Keratinocyte (primary cell): Measurements from ENCODE around the gene POPDC2. TPM values are rescaled to one million over a fixed set of nuclear protein-coding genes. Genes with fewer than 3 reads are reported as not detected.

Experiments
- DNase-seq: peaks from one replicate; pipeline ENCODE4 v3.0.0-alpha.2; 2011; ENCODE audit warnings: low read depth, missing footprints, low spot score
- FAIRE-seq: peaks from 2 replicates; lab custom pipeline; 2011; peaks lifted over from hg19 to GRCh38; lab: Jason Lieb, UNC
- H2AFZ ChIP-seq: 2 replicates; pipeline ENCODE4 v1.6.0; 2012; ENCODE audit warnings: low read length, control low read depth, inconsistent platforms; ENCODE audit not compliant: control insufficient read depth
- H3K27ac ChIP-seq: 2 replicates; pipeline ENCODE4 v1.5.1; 2011; ENCODE audit warnings: low read length; ENCODE audit not compliant: control insufficient read depth, insufficient read depth
- H3K27me3 ChIP-seq: 3 replicates; pipeline ENCODE4 v1.6.0; 2011; ENCODE audit warnings: low read length; ENCODE audit not compliant: control insufficient read depth, insufficient read depth; ENCODE audit errors: extremely low read depth
- H3K36me3 ChIP-seq, 2 experiments: 2 replicates in 1 of 2; 3 replicates in 1 of 2; pipeline ENCODE4 v1.5.1; 2011; ENCODE audit warnings: low read length in 2 of 2, mild to moderate bottlenecking in 1 of 2; ENCODE audit not compliant: control insufficient read depth in 2 of 2, insufficient read depth in 2 of 2; ENCODE audit errors: extremely low read depth in 1 of 2
- H3K4me1 ChIP-seq: 3 replicates; pipeline ENCODE4 v1.5.1; 2011; ENCODE audit warnings: low read length; ENCODE audit not compliant: control insufficient read depth, insufficient read depth; ENCODE audit errors: extremely low read depth
- H3K4me2 ChIP-seq: 3 replicates; pipeline ENCODE4 v1.6.0; 2011; ENCODE audit warnings: low read depth, low read length; ENCODE audit not compliant: control insufficient read depth, insufficient read depth; ENCODE audit errors: extremely low read depth
- H3K4me3 ChIP-seq, 3 experiments: fragments of 200-600 bp in 1 of 3; sonication (generic) in 1 of 3; 2 replicates in 2 of 3; 3 replicates in 1 of 3; pipeline ENCODE4 v1.5.1; 2011 to 2016; ENCODE audit warnings: low read length in 3 of 3, mild to moderate bottlenecking in 3 of 3, control low read depth in 2 of 3, inconsistent platforms in 1 of 3, low read depth in 1 of 3, mixed read lengths in 1 of 3, mixed run types in 1 of 3, moderate library complexity in 1 of 3; ENCODE audit not compliant: control insufficient read depth in 2 of 3, insufficient read depth in 2 of 3; ENCODE audit errors: extremely low read depth in 1 of 3
- H3K79me2 ChIP-seq: 2 replicates; pipeline ENCODE4 v1.6.0; 2012; ENCODE audit warnings: low read length; ENCODE audit not compliant: control insufficient read depth, insufficient read depth
- H3K9ac ChIP-seq: 3 replicates; pipeline ENCODE4 v1.6.0; 2011; ENCODE audit warnings: low read length; ENCODE audit not compliant: control insufficient read depth, insufficient read depth; ENCODE audit errors: extremely low read depth
- H3K9me1 ChIP-seq: 3 replicates; pipeline ENCODE4 v1.6.0; 2011; ENCODE audit warnings: low read length; ENCODE audit not compliant: control insufficient read depth, insufficient read depth; ENCODE audit errors: extremely low read depth
- H3K9me3 ChIP-seq: 2 replicates; pipeline ENCODE4 v1.5.1; 2012; ENCODE audit warnings: low read depth, low read length; ENCODE audit not compliant: control insufficient read depth
- H4K20me1 ChIP-seq: 3 replicates; pipeline ENCODE4 v1.6.0; 2011; ENCODE audit warnings: low read length; ENCODE audit not compliant: control insufficient read depth, insufficient read depth; ENCODE audit errors: extremely low read depth
- CTCF ChIP-seq, 3 experiments: IDR thresholded peaks in 1 of 3; conservative IDR thresholded peaks in 1 of 3; optimal IDR thresholded peaks in 1 of 3; 2 replicates in 2 of 3; 3 replicates in 1 of 3; pipeline versions ENCODE3 to v1.5.1; 2011; ENCODE audit warnings: low read length in 3 of 3, mild to moderate bottlenecking in 3 of 3, moderate library complexity in 2 of 3, control low read depth in 1 of 3, inconsistent platforms in 1 of 3; ENCODE audit not compliant: insufficient read depth in 2 of 3; ENCODE audit errors: extremely low read depth in 1 of 3
- EZH2 ChIP-seq: IDR thresholded peaks from one replicate; pipeline ENCODE4 v1.6.1; 2012; ENCODE audit warnings: inconsistent platforms, mild to moderate bottlenecking, low read length, moderate library complexity
- dilution Hi-C: fragments of 300-500 bp; cut with MboI; formaldehyde crosslinking; loops from one replicate; pipeline ENCODE4 v1.7.0; 2020; ENCODE audit warnings: low sequenced_read_pairs; ENCODE audit not compliant: extremely low pct_ligation_motif_present
- polyA plus RNA-seq, 5 experiments: library from polyadenylated mRNA; depleted of rRNA in 3 of 5; stranded (reverse) in 3 of 5; stranded (forward) in 1 of 5; unstranded in 1 of 5; fragments of >200 nt; gene quantifications; 1 replicate in 1 of 5; 2 replicates in 3 of 5; 3 replicates in 1 of 5; pipeline versions ENCODE4 v1.2.1 to v1.2.3, GENCODE V29; 2011 to 2012; ENCODE audit warnings: missing spikeins in 2 of 5, low read depth in 1 of 5, low replicate concordance in 1 of 5

The POPDC2 gene
- polyA plus RNA-seq, 1 donor (not counting 4 experiments of a cell fraction or from before 2014, with no cell fraction given): 0.87 TPM

DNA sequence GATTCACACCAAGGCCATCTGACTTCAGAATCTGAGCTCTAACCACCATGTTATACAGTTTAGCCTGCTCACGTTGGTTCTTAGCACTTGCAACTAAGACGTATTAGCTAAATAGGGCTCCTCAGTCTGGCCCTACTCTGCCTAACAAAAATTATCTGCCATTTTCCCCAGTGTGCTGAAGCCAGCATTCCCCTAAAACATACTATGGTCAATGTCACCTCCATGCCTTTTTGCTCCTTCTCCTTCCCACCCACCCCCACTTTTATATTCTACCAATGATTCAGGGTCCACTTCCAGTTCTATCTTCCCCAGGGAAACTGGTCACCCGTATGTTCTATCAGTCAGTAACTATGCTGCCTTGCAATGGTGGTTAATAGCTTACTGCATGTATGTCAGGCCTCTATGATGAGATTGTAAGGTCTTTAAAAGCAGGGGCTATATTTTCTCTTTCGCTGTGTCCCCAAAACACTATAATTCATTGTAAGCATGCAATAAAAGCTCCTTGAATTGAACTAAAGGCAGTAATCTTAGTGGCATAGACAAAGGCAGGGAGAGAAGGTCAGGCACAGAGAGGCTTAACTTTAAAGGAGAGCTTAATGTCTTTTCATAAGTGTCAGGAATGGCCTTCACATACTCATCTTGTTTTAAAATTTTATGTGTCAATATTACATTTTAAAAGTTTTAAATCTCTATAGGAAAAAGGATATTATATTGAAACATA, 23.3 kb downstream of the POPDC2 start:
- Histone ChIP-seq H3K4me3 (no peak overlapping the region), H3K4me1 (peaks cover 24% of the 10 kb centered on the region), H3K79me2 (no peaks in the 10 kb centered on the region), H3K27me3 (no peaks in the 10 kb centered on the region), H4K20me1 (no peaks in the 10 kb centered on the region), H3K9me3 (no peaks in the 10 kb centered on the region), H3K9ac (no peak overlapping the region), H3K9me1 (no peaks in the 10 kb centered on the region), H3K36me3 (no peaks in the 10 kb centered on the region), H3K27ac (no peak overlapping the region), H3K4me2 (no peak overlapping the region), H2AFZ (no peak overlapping the region)
- TF ChIP-seq CTCF (optimal IDR thresholded peaks at IDR 0.05 in 1 of 3, IDR thresholded peaks at IDR 0.05 in 1 of 3, conservative IDR thresholded peaks at IDR 0.05 in 1 of 3; ENCODE audit: extremely low read depth in 1 of 3, insufficient read depth in 2 of 3, low read length in 3 of 3) (no peak), EZH2 (no peak)
- dilution Hi-C loops: no loop called here
- no peak for FAIRE-seq
- DNase-seq: no peak

DNA sequence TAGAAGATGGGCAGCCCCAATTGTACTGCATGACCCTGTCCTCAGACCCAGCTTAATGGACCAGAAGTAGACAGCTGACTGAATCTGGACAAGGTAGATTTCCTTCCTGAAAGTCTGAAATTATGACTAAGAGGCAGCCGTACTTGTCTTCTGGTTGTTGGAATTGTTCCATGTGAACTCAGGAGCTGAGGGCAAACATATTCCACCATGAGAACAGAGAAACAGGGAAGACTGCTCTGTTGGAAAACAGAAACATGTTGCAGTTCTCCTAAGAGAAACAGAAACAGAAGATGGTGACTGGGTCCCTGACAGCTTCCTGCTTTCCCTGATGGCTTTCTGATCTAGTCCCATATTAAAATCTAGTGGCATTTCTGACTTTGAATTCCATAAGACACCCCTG, 24.1 kb downstream of the POPDC2 start:
- Histone ChIP-seq H3K9me1 (no peaks in the 10 kb centered on the region), H3K27ac (no peak overlapping the region), H3K79me2 (no peaks in the 10 kb centered on the region), H4K20me1 (no peaks in the 10 kb centered on the region), H3K27me3 (no peaks in the 10 kb centered on the region), H3K9ac (no peak overlapping the region), H3K4me2 (no peak overlapping the region), H3K4me1 (peaks cover 24% of the 10 kb centered on the region), H2AFZ (no peak overlapping the region), H3K9me3 (no peaks in the 10 kb centered on the region), H3K36me3 (no peaks in the 10 kb centered on the region), H3K4me3 (no peak overlapping the region)
- FAIRE-seq (no peak), DNase-seq (no peak)
- TF ChIP-seq CTCF (optimal IDR thresholded peaks at IDR 0.05 in 1 of 3, IDR thresholded peaks at IDR 0.05 in 1 of 3, conservative IDR thresholded peaks at IDR 0.05 in 1 of 3; ENCODE audit: extremely low read depth in 1 of 3, insufficient read depth in 2 of 3, low read length in 3 of 3): no peak
- no peak for TF ChIP-seq EZH2
- dilution Hi-C loops: no loop called here
